HuH-7.5 (cell line): ENCODE measurements around the gene KRT26.
"Not testable (repeated sequence)": the region's sequence is repeated elsewhere in the genome, so short reads cannot be mapped to it uniquely, and the experiment has no call there.

Experiments
- DNase-seq: peaks from one replicate; pipeline ENCODE4 v3.0.0; 2011; ENCODE audit warnings: low spot score

Gene KRT26

GRCh38 chr17:40772101-40772500 is at the start of gene KRT26:
KRT26 (minus strand) TSS chr17:40772201; CDS start chr17:40772113, 88 bp downstream.
- DNase-seq = no peak

- DNase-seq = no peak
These were observed 49.5 kb upstream of the KRT26 start for GRCh38 chr17:40821536-40821935.

GRCh38 chr17:40820228-40820838 is 48.3 kb upstream of the KRT26 start:
- DNase-seq = no peak

- DNase-seq = peak; percentile 6
These were observed 47.6 kb upstream of the KRT26 start for GRCh38 chr17:40819528-40820125.

GRCh38 chr17:40818733-40819527 is 46.9 kb upstream of the KRT26 start:
- DNase-seq = peak; percentile 50

- no peak for DNase-seq
These were observed 46.3 kb upstream of the KRT26 start for GRCh38 chr17:40818343-40818732.

GRCh38 chr17:40817103-40817682 is 45.2 kb upstream of the KRT26 start:
- no peak for DNase-seq

GRCh38 chr17:40816569-40816968 is 44.6 kb upstream of the KRT26 start:
- no peak for DNase-seq

- DNase-seq = no peak
These were observed 43.4 kb upstream of the KRT26 start for GRCh38 chr17:40815381-40815780.

GRCh38 chr17:40814657-40815056 is 42.7 kb upstream of the KRT26 start:
- not testable (repeated sequence) for DNase-seq

- no peak for DNase-seq
These were observed 41.8 kb upstream of the KRT26 start for GRCh38 chr17:40813804-40814203.

GRCh38 chr17:40812639-40813038 is 40.6 kb upstream of the KRT26 start:
- no peak for DNase-seq

GRCh38 chr17:40810494-40810893 is 38.5 kb upstream of the KRT26 start:
- no peak for DNase-seq

- DNase-seq = no peak
These were observed 37.9 kb upstream of the KRT26 start for GRCh38 chr17:40809721-40810421.

- DNase-seq = no peak
These were observed 34.1 kb upstream of the KRT26 start for GRCh38 chr17:40806131-40806530.

GRCh38 chr17:40803617-40804082 is 31.6 kb upstream of the KRT26 start:
- peak; percentile 76 for DNase-seq

GRCh38 chr17:40801157-40801556 is 29.2 kb upstream of the KRT26 start:
- no peak for DNase-seq

- no peak for DNase-seq
These were observed 28.4 kb upstream of the KRT26 start for GRCh38 chr17:40800381-40800780.

- no peak for DNase-seq
These were observed 27.9 kb upstream of the KRT26 start, which contains the start of gene KRT28 for GRCh38 chr17:40799859-40800258. KRT28 (minus strand) TSS chr17:40799959; CDS start chr17:40799893, 66 bp downstream.

GRCh38 chr17:40796846-40797245 is 24.8 kb upstream of the KRT26 start:
- no peak for DNase-seq

- DNase-seq = no peak
These were observed 23.1 kb upstream of the KRT26 start for GRCh38 chr17:40795019-40795667.
